Esophagus mucosa (tissue), 1 donor: ENCODE measurements around the gene PCDHGA7. TPM values are rescaled to one million over a fixed set of nuclear protein-coding genes. Genes with fewer than 3 reads are reported as not detected.
"Not testable (repeated sequence)": the region's sequence is repeated elsewhere in the genome, so short reads cannot be mapped to it uniquely, and the experiment has no call there.

Experiments
- ATAC-seq: fragments of 200-7000 bp; cut with Tn5 transposase; one replicate; pipeline ENCODE4 v1.9.1; 2020
- total RNA-seq: library from RNA; stranded (reverse); gene quantifications from one replicate; pipeline ENCODE4 v1.2.4, GENCODE V29; 2023
- donor health status: DM: yes; HTN: yes; CAD: no.

Gene PCDHGA7
- total RNA-seq, 1 donor from 2014 or later, result 1.6 TPM

DNA sequence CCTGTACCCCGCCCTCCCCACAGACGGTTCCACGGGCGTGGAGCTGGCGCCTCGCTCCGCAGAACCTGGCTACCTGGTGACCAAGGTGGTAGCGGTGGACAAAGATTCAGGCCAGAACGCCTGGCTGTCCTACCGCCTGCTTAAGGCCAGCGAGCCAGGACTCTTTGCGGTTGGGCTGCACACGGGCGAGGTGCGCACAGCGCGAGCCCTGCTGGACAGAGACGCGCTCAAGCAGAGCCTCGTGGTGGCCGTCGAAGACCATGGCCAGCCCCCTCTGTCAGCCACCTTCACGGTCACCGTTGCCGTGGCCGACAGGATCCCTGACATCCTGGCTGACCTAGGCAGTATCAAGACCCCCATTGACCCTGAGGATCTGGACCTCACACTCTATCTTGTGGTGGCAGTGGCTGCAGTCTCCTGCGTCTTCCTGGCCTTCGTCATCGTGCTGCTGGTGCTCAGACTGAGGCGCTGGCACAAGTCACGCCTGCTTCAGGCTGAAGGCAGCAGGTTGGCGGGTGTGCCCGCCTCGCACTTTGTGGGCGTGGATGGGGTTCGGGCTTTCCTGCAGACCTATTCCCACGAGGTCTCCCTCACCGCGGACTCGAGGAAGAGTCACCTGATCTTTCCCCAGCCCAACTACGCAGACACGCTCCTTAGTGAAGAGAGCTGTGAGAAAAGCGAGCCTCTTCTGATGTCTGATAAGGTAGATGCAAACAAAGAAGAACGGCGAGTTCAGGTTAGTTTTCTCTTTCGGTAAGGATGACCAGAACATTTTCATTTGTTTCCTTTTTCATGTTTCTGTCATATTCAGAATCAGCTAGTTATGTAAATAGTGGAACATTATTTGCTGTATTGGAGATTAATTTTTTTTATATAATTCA lies 16.3 kb upstream of the PCDHGA7 start:
- ATAC-seq, result no peak

DNA sequence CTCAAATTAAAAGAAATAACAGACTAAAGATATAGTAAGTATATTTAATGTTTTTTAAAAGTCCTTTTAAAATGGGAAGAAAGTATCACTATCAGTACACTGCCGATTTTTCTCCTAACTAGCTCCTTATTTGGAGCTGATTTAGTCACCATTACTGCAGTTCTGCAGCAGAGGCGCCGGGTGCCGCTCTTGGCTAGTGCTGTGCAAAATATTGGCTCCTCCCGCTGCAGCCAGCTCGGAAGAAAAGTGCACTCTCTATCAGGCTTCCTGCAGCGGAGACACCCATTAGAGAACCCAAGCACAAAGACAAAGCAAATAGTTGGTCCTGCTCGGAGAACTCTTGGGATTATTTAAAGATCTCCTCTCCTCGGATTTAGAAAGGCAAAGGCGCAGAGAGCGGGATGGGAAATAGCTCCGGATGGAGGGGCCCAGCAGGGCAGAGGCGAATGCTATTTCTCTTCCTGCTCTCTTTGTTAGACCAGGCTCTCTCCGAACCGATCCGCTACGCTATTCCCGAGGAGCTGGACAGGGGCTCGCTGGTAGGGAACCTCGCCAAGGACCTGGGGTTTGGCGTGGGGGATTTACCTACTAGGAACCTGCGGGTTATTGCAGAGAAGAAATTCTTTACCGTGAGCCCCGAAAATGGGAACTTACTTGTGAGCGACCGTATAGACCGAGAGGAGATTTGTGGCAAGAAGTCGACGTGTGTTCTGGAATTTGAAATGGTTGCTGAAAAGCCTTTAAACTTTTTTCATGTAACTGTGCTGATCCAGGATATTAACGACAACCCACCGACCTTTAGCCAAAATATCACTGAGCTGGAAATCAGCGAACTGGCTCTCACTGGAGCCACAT lies 12.3 kb upstream of the PCDHGA7 start, which contains the start of gene PCDHGB3:
TSS of gene PCDHGB3 (plus strand) at position 249 of the 855 bp plus-strand sequence. CDS start at position 402, 153 bp downstream.
- ATAC-seq, result peak; percentile 62

DNA sequence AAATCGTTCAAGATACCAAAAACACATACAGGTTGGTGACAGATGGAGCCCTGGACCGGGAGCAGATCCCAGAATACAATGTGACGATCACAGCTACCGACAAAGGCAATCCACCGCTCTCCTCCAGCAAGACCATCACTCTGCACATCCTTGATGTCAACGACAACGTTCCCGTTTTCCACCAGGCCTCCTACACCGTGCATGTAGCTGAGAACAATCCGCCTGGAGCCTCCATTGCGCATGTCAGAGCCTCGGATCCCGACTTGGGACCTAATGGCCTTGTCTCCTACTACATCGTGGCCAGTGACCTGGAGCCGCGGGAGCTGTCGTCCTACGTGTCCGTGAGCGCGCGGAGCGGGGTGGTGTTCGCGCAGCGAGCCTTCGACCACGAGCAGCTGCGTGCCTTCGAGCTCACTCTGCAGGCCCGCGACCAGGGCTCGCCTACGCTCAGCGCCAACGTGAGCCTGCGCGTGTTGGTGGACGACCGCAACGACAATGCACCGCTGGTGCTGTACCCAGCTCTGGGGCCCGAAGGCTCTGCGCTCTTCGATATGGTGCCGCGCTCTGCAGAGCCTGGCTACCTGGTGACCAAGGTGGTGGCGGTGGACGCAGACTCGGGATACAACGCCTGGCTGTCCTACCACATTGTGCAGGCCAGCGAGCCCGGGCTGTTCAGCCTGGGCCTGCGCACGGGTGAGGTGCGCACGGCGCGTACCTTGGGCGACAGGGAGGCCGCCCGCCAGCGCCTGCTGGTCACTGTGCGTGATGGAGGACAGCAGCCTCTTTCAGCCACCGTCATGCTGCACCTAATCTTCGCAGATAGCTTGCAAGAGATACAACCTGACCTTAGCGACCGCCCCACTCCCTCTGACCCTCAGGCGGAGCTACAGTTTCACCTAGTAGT lies 10.7 kb upstream of the PCDHGA7 start:
- ATAC-seq, result no peak

DNA sequence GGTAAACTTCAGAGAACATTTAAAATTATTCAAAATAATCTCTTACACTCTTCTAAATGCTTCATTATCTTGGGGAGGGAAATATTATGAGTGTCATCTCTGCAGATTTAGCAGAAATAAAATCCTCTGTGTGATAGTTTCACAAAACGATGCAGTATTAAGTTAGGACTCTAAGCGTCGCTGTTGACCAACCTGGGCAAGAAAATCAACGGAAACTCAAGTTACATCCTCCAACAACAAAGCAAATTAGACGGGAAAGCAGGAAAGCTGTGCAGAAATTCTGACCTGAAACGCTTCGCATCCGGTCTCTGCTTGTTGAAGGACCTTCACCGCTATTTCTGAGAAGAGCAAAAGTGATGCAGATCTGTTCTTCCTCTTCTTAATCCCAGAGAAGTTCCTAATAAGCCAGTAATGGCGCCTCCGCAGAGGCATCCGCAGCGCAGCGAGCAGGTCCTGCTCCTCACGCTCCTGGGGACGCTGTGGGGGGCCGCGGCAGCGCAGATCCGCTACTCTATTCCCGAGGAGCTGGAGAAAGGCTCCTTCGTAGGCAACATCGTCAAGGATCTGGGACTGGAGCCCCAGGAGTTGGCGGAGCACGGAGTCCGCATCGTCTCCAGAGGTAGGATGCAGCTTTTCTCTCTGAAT lies 8.7 kb upstream of the PCDHGA7 start, which contains the start of gene PCDHGA6:
TSS of gene PCDHGA6 (plus strand) at position 219 of the 645 bp plus-strand sequence. CDS start at position 412, 193 bp downstream.
- ATAC-seq, result no peak

DNA sequence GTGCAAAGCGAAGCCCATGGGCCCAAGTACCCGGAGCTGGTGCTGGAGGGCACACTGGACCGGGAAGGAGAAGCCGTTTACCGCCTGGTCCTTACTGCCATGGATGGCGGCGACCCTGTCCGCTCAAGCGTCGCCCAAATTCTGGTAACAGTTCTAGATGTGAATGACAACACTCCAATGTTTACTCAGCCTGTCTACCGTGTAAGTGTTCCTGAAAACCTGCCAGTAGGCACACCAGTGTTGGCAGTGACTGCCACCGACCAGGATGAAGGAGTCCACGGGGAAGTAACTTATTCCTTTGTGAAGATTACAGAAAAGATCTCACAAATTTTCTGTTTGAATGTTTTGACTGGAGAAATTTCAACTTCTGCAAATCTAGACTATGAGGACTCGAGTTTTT lies 7.9 kb upstream of the PCDHGA7 start:
- ATAC-seq, result no peak

DNA sequence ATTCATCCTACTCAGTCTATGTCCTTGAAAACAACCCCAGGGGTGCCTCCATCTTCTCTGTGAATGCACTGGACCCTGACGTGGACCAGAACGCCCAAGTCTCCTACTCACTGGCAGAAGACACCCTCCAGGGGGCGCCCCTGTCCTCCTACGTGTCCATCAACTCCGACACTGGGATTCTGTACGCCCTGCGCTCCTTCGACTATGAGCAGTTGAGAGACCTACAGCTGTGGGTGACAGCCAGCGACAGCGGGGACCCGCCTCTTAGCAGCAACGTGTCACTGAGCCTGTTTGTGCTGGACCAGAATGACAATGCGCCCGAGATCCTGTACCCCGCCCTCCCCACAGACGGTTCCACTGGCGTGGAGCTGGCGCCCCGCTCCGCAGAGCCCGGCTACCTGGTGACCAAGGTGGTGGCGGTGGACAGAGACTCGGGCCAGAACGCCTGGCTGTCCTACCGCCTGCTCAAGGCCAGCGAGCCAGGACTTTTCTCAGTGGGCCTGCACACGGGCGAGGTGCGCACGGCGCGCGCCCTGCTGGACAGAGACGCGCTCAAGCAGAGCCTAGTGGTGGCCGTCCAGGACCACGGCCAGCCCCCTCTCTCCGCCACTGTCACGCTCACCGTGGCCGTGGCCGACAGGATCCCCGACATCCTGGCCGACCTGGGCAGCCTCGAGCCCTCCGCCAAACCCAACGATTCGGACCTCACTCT lies 6.9 kb upstream of the PCDHGA7 start:
- ATAC-seq, result not testable (repeated sequence)

DNA sequence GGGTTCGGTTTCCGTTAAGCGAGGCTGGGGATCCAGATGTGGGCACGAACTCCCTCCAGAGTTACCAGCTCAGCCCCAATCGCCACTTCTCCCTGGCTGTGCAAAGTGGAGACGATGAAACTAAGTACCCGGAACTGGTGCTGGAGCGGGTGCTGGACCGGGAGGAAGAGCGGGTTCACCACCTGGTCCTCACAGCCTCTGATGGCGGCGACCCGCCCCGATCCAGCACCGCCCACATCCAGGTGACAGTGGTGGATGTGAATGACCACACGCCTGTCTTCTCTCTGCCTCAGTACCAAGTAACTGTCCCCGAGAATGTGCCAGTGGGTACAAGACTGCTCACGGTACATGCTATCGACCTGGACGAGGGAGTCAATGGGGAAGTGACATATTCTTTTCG lies 803 bp downstream of the PCDHGA7 start:
- ATAC-seq, result no peak

DNA sequence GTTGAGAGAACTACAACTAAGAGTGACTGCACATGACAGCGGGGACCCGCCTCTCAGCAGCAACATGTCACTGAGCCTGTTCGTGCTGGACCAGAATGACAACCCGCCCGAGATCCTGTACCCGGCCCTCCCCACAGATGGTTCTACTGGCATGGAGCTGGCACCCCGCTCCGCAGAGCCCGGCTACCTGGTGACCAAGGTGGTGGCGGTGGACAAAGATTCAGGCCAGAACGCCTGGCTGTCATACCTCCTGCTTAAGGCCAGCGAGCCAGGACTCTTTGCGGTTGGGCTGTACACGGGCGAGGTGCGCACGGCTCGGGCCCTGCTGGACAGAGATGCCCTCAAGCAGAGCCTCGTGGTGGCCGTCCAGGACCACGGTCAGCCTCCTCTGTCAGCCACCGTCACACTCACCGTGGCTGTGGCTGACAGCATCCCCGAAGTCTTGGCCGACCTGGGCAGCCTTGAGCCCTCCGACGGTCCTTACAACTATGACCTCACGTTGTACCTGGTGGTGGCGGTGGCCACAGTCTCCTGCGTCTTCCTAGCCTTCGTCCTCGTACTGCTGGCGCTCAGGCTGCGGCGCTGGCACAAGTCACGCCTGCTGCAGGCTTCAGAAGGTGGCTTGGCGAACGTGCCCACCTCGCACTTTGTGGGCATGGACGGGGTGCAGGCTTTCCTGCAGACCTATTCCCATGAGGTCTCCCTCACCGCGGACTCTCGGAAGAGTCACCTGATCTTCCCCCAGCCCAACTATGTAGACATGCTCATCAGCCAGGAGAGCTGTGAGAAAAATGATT lies 2.1 kb downstream of the PCDHGA7 start:
- no peak for ATAC-seq

DNA sequence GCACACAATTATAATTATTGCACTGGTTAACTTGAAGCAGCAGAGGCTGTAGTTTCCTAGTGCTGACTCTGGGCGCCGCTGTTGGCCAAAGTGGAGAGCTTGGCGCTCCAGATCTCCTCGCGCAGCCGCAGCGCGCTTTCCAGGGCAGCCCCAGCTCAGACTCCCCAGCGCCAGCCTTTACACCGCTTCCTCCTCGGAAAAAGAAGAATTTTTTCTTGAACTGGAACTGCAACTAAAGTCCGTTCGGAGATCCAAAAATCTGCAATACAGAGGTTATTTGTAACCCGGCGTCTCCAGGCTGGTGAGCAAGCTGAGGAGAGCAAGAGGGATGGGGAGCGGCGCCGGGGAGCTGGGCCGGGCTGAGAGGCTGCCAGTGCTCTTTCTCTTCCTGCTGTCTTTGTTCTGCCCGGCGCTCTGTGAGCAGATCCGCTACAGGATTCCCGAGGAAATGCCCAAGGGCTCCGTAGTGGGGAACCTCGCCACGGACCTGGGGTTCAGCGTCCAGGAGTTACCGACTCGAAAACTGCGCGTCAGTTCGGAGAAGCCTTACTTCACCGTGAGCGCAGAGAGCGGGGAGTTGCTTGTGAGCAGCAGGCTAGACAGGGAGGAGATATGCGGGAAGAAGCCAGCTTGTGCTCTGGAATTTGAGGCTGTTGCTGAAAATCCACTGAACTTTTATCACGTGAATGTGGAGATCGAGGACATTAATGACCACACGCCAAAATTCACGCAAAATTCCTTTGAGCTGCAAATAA lies 5.2 kb downstream of the PCDHGA7 start, which contains the start of gene PCDHGB4:
TSS of gene PCDHGB4 (plus strand) at position 142 of the 755 bp plus-strand sequence. CDS start at position 329, 187 bp downstream.
- peak; percentile 47 for ATAC-seq

DNA sequence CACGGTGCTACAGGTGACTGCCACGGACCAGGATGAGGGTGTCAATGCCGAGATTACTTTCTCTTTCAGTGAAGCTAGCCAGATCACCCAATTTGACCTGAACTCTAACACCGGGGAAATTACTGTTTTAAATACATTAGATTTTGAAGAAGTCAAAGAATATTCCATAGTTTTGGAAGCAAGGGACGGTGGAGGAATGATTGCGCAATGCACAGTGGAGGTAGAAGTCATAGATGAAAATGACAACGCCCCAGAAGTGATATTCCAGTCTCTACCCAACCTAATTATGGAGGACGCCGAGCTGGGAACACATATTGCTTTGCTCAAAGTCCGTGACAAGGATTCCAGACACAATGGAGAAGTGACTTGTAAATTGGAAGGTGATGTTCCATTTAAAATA lies 6.1 kb downstream of the PCDHGA7 start:
- ATAC-seq, result no peak

DNA sequence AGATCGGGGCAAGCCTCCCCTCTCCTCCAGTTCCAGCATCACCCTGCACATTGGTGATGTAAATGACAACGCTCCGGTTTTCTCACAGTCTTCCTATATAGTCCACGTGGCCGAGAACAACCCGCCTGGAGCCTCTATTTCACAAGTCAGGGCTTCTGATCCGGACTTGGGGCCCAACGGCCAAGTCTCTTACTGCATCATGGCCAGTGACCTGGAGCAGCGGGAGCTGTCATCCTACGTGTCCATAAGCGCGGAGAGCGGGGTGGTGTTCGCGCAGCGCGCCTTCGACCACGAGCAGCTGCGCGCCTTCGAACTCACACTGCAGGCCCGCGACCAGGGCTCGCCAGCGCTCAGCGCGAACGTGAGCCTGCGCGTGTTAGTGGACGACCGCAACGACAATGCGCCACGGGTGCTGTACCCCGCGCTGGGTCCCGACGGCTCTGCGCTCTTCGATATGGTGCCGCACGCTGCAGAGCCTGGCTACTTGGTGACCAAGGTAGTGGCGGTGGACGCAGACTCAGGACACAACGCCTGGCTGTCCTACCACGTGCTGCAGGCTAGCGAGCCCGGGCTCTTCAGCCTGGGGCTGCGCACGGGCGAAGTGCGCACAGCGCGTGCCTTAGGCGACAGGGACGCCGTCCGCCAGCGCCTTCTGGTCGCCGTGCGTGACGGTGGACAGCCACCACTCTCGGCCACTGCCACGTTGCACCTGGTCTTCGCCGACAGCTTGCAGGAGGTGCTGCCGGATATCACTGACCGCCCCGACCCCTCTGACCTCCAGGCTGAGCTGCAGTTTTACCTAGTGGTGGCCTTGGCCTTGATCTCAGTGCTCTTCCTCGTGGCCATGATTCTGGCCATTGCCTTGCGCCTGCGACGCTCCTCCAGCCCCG lies 6.9 kb downstream of the PCDHGA7 start:
- ATAC-seq, result no peak

DNA sequence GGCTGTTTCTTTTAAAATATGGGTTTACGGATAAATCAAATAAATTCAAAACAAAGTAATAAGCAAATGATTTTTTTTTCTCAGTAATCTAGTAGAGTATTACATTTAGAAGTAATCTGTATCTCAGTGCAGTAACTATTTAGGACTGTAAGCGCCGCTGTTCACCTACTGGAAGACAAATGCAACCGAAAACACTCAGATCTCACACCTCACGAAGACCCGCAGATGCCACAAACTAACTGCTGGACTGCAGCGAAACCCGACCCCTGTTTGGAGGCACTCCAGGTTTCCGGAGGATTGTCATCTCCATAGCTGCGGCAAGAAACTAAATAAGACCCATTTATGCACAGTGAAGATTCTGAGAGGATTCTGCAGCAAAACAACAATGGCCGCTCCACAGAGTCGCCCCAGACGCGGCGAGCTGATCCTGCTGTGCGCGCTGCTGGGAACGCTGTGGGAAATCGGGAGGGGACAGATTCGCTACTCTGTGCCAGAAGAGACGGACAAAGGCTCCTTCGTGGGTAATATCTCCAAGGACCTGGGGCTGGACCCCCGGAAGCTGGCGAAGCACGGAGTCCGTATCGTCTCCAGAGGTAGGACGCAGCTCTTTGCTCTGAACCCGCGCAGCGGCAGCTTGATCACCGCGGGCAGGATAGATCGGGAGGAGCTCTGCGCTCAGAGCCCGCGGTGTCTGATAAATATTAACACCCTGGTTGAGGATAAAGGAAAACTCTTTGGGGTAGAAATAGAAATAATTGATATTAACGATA lies 10.1 kb downstream of the PCDHGA7 start, which contains the start of gene PCDHGA8:
TSS of gene PCDHGA8 (plus strand) at position 205 of the 770 bp plus-strand sequence. CDS start at position 386, 181 bp downstream.
- no peak for ATAC-seq

DNA sequence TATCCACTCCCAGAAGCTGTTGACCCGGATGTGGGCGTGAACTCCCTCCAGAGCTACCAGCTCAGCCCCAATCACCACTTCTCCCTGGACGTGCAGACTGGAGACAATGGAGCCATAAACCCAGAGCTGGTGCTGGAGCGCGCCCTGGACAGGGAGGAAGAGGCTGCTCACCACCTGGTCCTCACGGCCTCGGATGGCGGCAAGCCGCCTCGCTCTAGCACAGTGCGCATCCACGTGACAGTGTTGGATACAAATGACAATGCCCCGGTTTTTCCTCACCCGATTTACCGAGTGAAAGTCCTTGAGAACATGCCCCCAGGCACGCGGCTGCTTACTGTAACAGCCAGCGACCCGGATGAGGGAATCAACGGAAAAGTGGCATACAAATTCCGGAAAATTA lies 10.7 kb downstream of the PCDHGA7 start:
- ATAC-seq, result no peak

DNA sequence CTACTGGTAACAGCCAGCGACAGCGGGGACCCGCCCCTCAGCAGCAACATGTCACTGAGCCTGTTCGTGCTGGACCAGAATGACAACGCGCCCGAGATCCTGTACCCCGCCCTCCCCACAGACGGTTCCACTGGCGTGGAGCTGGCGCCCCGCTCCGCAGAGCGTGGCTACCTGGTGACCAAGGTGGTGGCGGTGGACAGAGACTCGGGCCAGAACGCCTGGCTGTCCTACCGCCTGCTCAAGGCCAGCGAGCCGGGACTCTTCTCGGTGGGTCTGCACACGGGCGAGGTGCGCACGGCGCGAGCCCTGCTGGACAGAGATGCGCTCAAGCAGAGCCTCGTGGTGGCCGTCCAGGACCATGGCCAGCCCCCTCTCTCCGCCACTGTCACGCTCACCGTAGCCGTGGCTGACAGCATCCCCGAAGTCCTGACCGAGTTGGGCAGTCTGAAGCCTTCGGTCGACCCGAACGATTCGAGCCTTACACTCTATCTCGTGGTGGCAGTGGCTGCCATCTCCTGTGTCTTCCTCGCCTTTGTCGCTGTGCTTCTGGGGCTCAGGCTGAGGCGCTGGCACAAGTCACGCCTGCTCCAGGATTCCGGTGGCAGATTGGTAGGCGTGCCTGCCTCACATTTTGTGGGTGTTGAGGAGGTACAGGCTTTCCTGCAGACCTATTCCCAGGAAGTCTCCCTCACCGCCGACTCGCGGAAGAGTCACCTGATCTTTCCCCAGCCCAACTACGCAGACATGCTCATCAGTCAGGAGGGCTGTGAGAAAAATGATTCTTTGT lies 12.1 kb downstream of the PCDHGA7 start:
- not testable (repeated sequence) for ATAC-seq

DNA sequence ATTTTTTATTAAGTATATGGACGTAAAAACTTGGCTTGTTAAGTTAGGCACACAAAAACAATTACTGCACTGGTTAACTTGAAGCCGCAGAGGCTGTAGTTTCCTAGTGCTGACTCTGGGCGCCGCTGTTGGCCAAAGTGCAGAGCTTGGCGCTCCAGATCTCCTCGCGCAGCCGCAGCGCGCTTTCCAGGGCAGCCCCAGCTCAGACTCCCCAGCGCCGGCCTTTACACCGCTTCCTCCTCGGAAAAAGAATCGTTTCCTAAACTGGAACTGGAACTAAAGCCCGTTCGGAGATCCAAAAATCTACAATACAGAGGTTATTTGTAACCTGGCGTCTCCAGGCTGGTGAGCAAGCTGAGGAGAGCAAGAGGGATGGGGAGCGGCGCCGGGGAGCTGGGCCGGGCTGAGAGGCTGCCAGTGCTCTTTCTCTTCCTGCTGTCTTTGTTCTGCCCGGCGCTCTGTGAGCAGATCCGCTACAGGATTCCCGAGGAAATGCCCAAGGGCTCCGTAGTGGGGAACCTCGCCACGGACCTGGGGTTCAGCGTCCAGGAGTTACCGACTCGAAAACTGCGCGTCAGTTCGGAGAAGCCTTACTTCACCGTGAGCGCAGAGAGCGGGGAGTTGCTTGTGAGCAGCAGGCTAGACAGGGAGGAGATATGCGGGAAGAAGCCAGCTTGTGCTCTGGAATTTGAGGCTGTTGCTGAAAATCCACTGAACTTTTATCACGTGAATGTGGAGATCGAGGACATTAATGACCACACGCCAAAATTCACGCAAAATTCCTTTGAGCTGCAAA lies 15.4 kb downstream of the PCDHGA7 start, which contains the start of gene PCDHGB5:
TSS of gene PCDHGB5 (plus strand) at position 192 of the 796 bp plus-strand sequence. CDS start at position 373, 181 bp downstream.
- ATAC-seq, result peak; percentile 78
